ENCODE measurements around the gene MRPL55. TPM values are rescaled to one million over a fixed set of nuclear protein-coding genes. Genes with fewer than 3 reads are reported as not detected.

Gene MRPL55
- total and polyA plus RNA-seq, 2 of the 4 experiments (the other 2 are of a cell fraction) = 48.9 to 95.4 TPM

DNA sequence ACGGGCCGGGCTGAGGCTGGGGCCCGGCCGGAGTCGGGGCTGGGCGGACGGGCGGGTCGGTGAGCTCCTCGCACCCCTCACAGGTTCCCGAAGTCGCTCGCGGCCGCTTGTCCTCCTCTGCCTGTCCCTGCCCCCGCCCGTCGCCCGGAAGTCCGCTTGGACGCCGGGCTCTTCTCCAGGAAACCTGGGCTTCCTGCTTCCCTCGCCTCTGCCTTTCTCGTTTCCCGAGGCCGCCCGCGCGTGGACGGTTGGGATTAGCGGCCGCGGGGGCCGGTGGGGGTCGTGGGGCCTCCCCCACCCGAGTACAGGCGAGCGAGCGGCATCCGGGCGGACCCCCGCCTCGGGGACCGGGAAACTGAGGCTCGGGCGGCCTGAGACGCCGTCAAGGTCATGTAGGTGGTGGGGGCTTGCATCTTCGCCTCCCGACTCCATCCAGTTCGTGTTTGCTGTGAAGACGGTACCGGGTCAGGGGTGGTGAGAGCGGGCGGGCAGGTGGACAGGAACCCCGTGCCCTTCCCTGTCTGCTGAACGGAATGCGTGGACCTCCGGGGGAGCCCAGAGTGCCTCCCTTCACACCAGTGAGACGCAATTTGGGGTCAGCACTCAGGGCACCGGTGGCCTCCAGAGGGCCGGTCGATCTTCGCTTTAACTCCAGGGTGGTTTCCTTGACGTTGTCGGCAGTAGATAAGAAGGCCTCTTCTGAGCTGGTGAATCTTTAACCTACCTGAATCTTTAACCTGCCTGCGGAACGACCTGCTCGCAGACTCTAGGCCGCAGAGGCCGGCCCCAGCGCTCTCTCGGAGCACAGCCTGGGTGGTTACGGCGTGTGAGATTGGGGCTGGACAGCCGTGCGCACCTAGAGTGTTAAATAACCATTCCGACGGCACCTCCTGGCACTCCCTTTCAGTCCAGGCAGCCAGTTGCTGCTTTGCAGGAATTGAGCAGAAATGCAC lies 25.9 kb downstream of the MRPL55 start:
- Histone ChIP-seq H3K27me3 (ENCODE audit: control insufficient read depth, insufficient read depth, low read length) (no peaks in the 10 kb centered on the region), H3K14ac (replicated peaks; ENCODE audit: low read depth, low read length) (peak overlapping the region; percentile 62), H3K9me1 (ENCODE audit: insufficient read depth, low read length) (peaks cover 18% of the 10 kb centered on the region), H3K18ac (ENCODE audit: low read depth, low read length) (peak overlapping the region; percentile 76), H4K5ac (ENCODE audit: low read depth, low read length) (peak overlapping the region; percentile 86), H3K4me1 (ENCODE audit: control insufficient read depth, insufficient read depth, low read length) (peaks cover 27% of the 10 kb centered on the region), H2AK9ac (replicated peaks; ENCODE audit: low read depth, low read length, poor library complexity) (peak overlapping the region; percentile 100), H3K4ac (ENCODE audit: low read depth, low read length) (peak overlapping the region; percentile 98), H2BK120ac (ENCODE audit: low read depth, low read length) (peak overlapping the region; percentile 17; the same call in 1 of the 2 replicates), H2BK20ac (ENCODE audit: low read depth, low read length) (no peak overlapping the region), H3K23ac (ENCODE audit: low read depth, low read length) (peak overlapping the region; percentile 87), H3K4me2 (ENCODE audit: low read depth, low read length) (peak overlapping the region; percentile 98), H3K27ac (ENCODE audit: insufficient read depth, low read length) (peak overlapping the region; percentile 99), H3K56ac (ENCODE audit: extremely low read depth, insufficient read depth, low read length) (peak overlapping the region; percentile 83), H4K91ac (ENCODE audit: insufficient read depth, low read depth, low read length) (peak overlapping the region; percentile 92), H3K9ac (ENCODE audit: low read depth, low read length) (peak overlapping the region; percentile 99), H2AK5ac (ENCODE audit: low read depth, low read length) (peak overlapping the region; percentile 100), H3K36me3 (ENCODE audit: control insufficient read depth, insufficient read depth, low read length) (peaks cover 4% of the 10 kb centered on the region; the same call in 1 of the 2 replicates), H3K9me3 (ENCODE audit: control insufficient read depth, insufficient read depth, low read length) (no peaks in the 10 kb centered on the region), H3K4me3 (ENCODE audit: insufficient read depth, low read depth, low read length) (peak overlapping the region; percentile 100), H2AFZ (replicated peaks; ENCODE audit: low read length, poor library complexity) (peak overlapping the region; percentile 80), H2BK15ac (ENCODE audit: low read depth, low read length) (no peak overlapping the region), H4K8ac (ENCODE audit: low read depth in 2 of 2, low read length in 2 of 2) (peak overlapping the region; percentile 77 to 89), H3K79me1 (ENCODE audit: low read depth in 1 of 2, low read length in 2 of 2) (peaks cover under 1 to 46% of the 10 kb centered on the region in 2 experiments; a peak in 2 of 4 replicates), H2BK5ac (ENCODE audit: low read depth, low read length, poor library complexity, severe bottlenecking) (peak overlapping the region; percentile 97), H4K20me1 (ENCODE audit: insufficient read depth, low read length) (peaks cover 58% of the 10 kb centered on the region)
- TF ChIP-seq, protein P1, sequence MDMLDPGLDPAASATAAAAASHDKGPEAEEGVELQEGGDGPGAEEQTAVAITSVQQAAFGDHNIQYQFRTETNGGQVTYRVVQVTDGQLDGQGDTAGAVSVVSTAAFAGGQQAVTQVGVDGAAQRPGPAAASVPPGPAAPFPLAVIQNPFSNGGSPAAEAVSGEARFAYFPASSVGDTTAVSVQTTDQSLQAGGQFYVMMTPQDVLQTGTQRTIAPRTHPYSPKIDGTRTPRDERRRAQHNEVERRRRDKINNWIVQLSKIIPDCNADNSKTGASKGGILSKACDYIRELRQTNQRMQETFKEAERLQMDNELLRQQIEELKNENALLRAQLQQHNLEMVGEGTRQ (IDR thresholded peaks at IDR 0.05; ENCODE audit: low read depth, low read length) = no peak
- peak; percentile 61; the same call in 1 of the 2 replicates for TF ChIP-seq CHD1 (IDR thresholded peaks at IDR 0.05; ENCODE audit: low read depth, low read length)
- ChIA-PET CTCF (no interaction called here), POLR2A (ENCODE audit: unreplicated experiment) (no interaction called here)
- 1% methylated on average over 32 of the region's 79 CpGs; no CpG with 5 or more reads in 1 of the 2 experiments for WGBS, 2 experiments (ENCODE audit: extremely low coverage in 2 of 2, insufficient read length in 1 of 2)
- peak; percentile 8 for ATAC-seq (ENCODE audit: low read depth)
- DNase-seq = peak; percentile 29
- dilution Hi-C loops (cut with HindIII; ENCODE audit: low sequenced_read_pairs, unreplicated experiment) = no loop called here
- BruUV-seq (replicated peaks) = no TSS peak
- intact Hi-C loops (cut with micrococcal nuclease) = loop anchor here (5.0 to 10.0 kb wide), 4 partner anchors 86 to 598 kb away; partner anchors contain the start of gene WNT9A
- in situ Hi-C loops (cut with MboI; ENCODE audit: low sequenced_read_pairs) = loop anchor here (10.0 kb wide), 1 partner anchor 318 kb away; no protein-coding TSS in a partner anchor
